ENCODE data around the gene FRMD8.

Gene FRMD8

GRCh38 chr11:65454311-65454695 lies 67.9 kb downstream of the FRMD8 start:
- Histone ChIP-seq H3K9me3 (no peaks in the 10 kb centered on the region), H3K27ac (peak overlapping the region; percentile 69), H3K4me3 (ENCODE audit: low read depth in 1 of 2, low read length in 1 of 2) (peak overlapping the region; percentile 76 to 87), H3K27me3 (peaks cover 10% of the 10 kb centered on the region), H3K4me1 (ENCODE audit: control insufficient read depth in 1 of 2, insufficient read depth in 1 of 2, low read depth in 1 of 2, low read length in 1 of 2) (peaks cover 12 to 18% of the 10 kb centered on the region in 2 experiments), H3K36me3 (no peaks in the 10 kb centered on the region)
- TF ChIP-seq CTCF (IDR thresholded peaks at IDR 0.05), result no peak

- peaks cover 12 to 18% of the 10 kb centered on the region in 2 experiments for H3K4me1 ChIP-seq (ENCODE audit: control insufficient read depth in 1 of 2, insufficient read depth in 1 of 2, low read depth in 1 of 2, low read length in 1 of 2)
- no peaks in the 10 kb centered on the region for H3K36me3 ChIP-seq
- peak overlapping the region; percentile 76 to 87 for H3K4me3 ChIP-seq (ENCODE audit: low read depth in 1 of 2, low read length in 1 of 2)
- TF ChIP-seq CTCF (IDR thresholded peaks at IDR 0.05), result no peak
- H3K27ac ChIP-seq, result peak overlapping the region; percentile 69
- H3K9me3 ChIP-seq, result no peaks in the 10 kb centered on the region
- peaks cover 10% of the 10 kb centered on the region for H3K27me3 ChIP-seq
Measured at GRCh38 chr11:65454696-65455456, 68.4 kb downstream of the FRMD8 start.

- Histone ChIP-seq H3K36me3 (no peaks in the 10 kb centered on the region), H3K27ac (no peak overlapping the region)
- TF ChIP-seq CTCF (IDR thresholded peaks at IDR 0.05), result no peak
Measured at GRCh38 chr11:65456418-65456817, 70.0 kb downstream of the FRMD8 start.

GRCh38 chr11:65459552-65459951 lies 73.1 kb downstream of the FRMD8 start:
- Histone ChIP-seq H3K4me3 (ENCODE audit: low read depth in 1 of 2, low read length in 1 of 2) (no peak overlapping the region), H3K36me3 (no peaks in the 10 kb centered on the region), H3K27me3 (no peaks in the 10 kb centered on the region), H3K4me1 (ENCODE audit: control insufficient read depth in 1 of 2, insufficient read depth in 1 of 2, low read depth in 1 of 2, low read length in 1 of 2) (peaks cover 9 to 10% of the 10 kb centered on the region in 2 experiments), H3K27ac (no peak overlapping the region), H3K9me3 (no peaks in the 10 kb centered on the region)
- no peak for TF ChIP-seq CTCF (IDR thresholded peaks at IDR 0.05)

More at GRCh38 chr11:65456418-65456817, 70.0 kb downstream of the FRMD8 start:
- Histone ChIP-seq H3K4me1 (ENCODE audit: control insufficient read depth in 1 of 2, insufficient read depth in 1 of 2, low read depth in 1 of 2, low read length in 1 of 2) (peaks cover 12 to 18% of the 10 kb centered on the region in 2 experiments), H3K27me3 (peaks cover 10% of the 10 kb centered on the region), H3K9me3 (no peaks in the 10 kb centered on the region), H3K4me3 (ENCODE audit: low read depth in 1 of 2, low read length in 1 of 2) (no peak overlapping the region)
